ENCODE measurements around the gene PTPRN2.
A peak's percentile ranks its signal among the peaks of the same experiment; 100 is the strongest.
"Not testable (repeated sequence)": the region's sequence is repeated elsewhere in the genome, so short reads cannot be mapped to it uniquely, and the experiment has no call there.

PTPRN2 gene

GRCh38 chr7:157699357-157700013 lies 888.1 kb downstream of the PTPRN2 start:
- H3K4me1 ChIP-seq (ENCODE audit: control insufficient read depth, insufficient read depth, low read length): no peaks in the 10 kb centered on the region
- no peak overlapping the region for H3K9ac ChIP-seq (ENCODE audit: low read length)
- no peaks in the 10 kb centered on the region for H3K36me3 ChIP-seq (ENCODE audit: control insufficient read depth, insufficient read depth, low read length)
- H3K4me3 ChIP-seq (ENCODE audit: low read length): no peak overlapping the region
- no peaks in the 10 kb centered on the region for H3K27me3 ChIP-seq (ENCODE audit: control insufficient read depth, insufficient read depth, low read length)
- H3K27ac ChIP-seq (ENCODE audit: low read depth, low read length): no peak overlapping the region

DNA sequence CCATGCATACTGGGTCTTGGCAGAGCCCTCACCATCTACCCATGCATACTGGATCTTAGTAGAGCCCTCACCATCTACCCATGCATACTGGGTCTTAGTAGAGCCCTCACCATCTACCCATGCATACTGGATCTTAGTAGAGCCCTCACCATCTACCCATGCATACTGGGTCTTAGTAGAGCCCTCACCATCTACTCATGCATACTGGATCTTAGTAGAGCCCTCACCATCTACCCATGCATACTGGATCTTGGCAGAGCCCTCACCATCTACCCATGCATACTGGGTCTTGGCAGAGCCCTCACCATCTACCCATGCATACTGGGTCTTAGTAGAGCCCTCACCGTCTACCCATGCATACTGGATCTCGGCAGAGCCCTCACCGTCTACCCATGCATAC lies 890.3 kb downstream of the PTPRN2 start:
- not testable (repeated sequence) for H3K4me3 ChIP-seq (ENCODE audit: low read length); H3K4me1 ChIP-seq (ENCODE audit: control insufficient read depth, insufficient read depth, low read length); H3K36me3 ChIP-seq (ENCODE audit: control insufficient read depth, insufficient read depth, low read length); H3K9ac ChIP-seq (ENCODE audit: low read length); H3K27me3 ChIP-seq (ENCODE audit: control insufficient read depth, insufficient read depth, low read length); H3K27ac ChIP-seq (ENCODE audit: low read depth, low read length)

DNA sequence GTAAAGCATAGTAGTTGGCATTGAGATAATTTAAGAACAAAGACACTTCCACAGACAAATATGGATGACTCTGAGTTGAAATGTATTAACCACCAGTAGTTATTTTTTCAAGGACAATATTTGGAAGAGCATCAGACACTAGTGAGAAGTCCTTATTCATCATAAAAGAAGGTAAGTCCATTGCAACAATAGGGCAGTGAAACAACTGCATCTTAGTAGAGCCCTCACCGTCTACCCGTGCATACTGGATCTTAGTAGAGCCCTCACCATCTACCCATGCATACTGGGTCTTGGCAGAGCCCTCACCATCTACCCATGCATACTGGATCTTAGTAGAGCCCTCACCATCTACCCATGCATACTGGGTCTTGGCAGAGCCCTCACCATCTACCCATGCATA lies 892.0 kb downstream of the PTPRN2 start:
- H3K4me3 ChIP-seq (ENCODE audit: low read length); H3K36me3 ChIP-seq (ENCODE audit: control insufficient read depth, insufficient read depth, low read length); H3K27ac ChIP-seq (ENCODE audit: low read depth, low read length); H3K4me1 ChIP-seq (ENCODE audit: control insufficient read depth, insufficient read depth, low read length); H3K9ac ChIP-seq (ENCODE audit: low read length); H3K27me3 ChIP-seq (ENCODE audit: control insufficient read depth, insufficient read depth, low read length): not testable (repeated sequence)

GRCh38 chr7:157694376-157694665 lies 893.3 kb downstream of the PTPRN2 start:
- no peaks in the 10 kb centered on the region for H3K36me3 ChIP-seq (ENCODE audit: control insufficient read depth, insufficient read depth, low read length)
- no peak overlapping the region for H3K9ac ChIP-seq (ENCODE audit: low read length)
- H3K27me3 ChIP-seq (ENCODE audit: control insufficient read depth, insufficient read depth, low read length): peaks cover 12% of the 10 kb centered on the region
- H3K4me1 ChIP-seq (ENCODE audit: control insufficient read depth, insufficient read depth, low read length): no peaks in the 10 kb centered on the region
- no peak overlapping the region for H3K4me3 ChIP-seq (ENCODE audit: low read length)
- H3K27ac ChIP-seq (ENCODE audit: low read depth, low read length): no peak overlapping the region

- Histone ChIP-seq H3K4me1 (ENCODE audit: control insufficient read depth, insufficient read depth, low read length) (no peaks in the 10 kb centered on the region), H3K27ac (ENCODE audit: low read depth, low read length) (no peak overlapping the region), H3K9ac (ENCODE audit: low read length) (no peak overlapping the region), H3K4me3 (ENCODE audit: low read length) (no peak overlapping the region), H3K36me3 (ENCODE audit: control insufficient read depth, insufficient read depth, low read length) (no peaks in the 10 kb centered on the region), H3K27me3 (ENCODE audit: control insufficient read depth, insufficient read depth, low read length) (peaks cover 16% of the 10 kb centered on the region)
Observed at GRCh38 chr7:157693521-157694375, 893.9 kb downstream of the PTPRN2 start.

- H3K4me1 ChIP-seq (ENCODE audit: control insufficient read depth, insufficient read depth, low read length): no peaks in the 10 kb centered on the region
- H3K4me3 ChIP-seq (ENCODE audit: low read length): no peak overlapping the region
- H3K27me3 ChIP-seq (ENCODE audit: control insufficient read depth, insufficient read depth, low read length): peaks cover 21% of the 10 kb centered on the region
Observed at GRCh38 chr7:157693071-157693520, 894.5 kb downstream of the PTPRN2 start.

DNA sequence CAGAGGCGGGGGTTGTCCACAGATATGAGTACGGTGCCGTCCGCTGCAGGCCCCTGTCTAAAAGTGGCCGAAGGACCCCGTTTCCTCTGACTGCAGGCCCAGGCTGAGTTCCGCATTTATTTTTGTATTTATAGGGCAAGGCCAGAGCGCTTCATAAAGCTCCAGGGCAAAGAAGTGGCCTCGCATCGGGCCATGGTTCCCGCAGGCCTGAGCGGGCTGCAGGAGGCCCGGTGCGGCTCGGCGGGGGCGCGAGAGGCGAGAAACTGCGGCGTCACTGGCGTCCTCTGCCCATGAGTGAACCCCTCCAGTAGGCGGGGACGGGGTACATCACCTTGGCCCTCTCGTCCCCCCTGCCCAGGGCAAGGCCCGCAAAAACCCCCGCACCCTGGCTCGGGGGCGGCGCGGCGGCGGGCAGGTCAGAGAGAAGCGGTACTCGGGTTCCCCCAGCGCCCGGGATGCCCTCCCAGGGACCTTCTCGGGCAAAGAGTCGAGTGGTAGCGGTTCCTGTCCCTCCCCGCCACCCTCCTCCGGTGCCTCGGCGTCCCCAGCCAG lies 895.1 kb downstream of the PTPRN2 start:
- Histone ChIP-seq H3K4me3 (ENCODE audit: low read length) (no peak overlapping the region), H3K27ac (ENCODE audit: low read depth, low read length) (no peak overlapping the region), H3K27me3 (ENCODE audit: control insufficient read depth, insufficient read depth, low read length) (peaks cover 22% of the 10 kb centered on the region), H3K9ac (ENCODE audit: low read length) (no peak overlapping the region), H3K36me3 (ENCODE audit: control insufficient read depth, insufficient read depth, low read length) (no peaks in the 10 kb centered on the region), H3K4me1 (ENCODE audit: control insufficient read depth, insufficient read depth, low read length) (no peaks in the 10 kb centered on the region)

More at GRCh38 chr7:157693071-157693520, 894.5 kb downstream of the PTPRN2 start:
- Histone ChIP-seq H3K27ac (ENCODE audit: low read depth, low read length) (no peak overlapping the region), H3K9ac (ENCODE audit: low read length) (no peak overlapping the region), H3K36me3 (ENCODE audit: control insufficient read depth, insufficient read depth, low read length) (no peaks in the 10 kb centered on the region)

DNA sequence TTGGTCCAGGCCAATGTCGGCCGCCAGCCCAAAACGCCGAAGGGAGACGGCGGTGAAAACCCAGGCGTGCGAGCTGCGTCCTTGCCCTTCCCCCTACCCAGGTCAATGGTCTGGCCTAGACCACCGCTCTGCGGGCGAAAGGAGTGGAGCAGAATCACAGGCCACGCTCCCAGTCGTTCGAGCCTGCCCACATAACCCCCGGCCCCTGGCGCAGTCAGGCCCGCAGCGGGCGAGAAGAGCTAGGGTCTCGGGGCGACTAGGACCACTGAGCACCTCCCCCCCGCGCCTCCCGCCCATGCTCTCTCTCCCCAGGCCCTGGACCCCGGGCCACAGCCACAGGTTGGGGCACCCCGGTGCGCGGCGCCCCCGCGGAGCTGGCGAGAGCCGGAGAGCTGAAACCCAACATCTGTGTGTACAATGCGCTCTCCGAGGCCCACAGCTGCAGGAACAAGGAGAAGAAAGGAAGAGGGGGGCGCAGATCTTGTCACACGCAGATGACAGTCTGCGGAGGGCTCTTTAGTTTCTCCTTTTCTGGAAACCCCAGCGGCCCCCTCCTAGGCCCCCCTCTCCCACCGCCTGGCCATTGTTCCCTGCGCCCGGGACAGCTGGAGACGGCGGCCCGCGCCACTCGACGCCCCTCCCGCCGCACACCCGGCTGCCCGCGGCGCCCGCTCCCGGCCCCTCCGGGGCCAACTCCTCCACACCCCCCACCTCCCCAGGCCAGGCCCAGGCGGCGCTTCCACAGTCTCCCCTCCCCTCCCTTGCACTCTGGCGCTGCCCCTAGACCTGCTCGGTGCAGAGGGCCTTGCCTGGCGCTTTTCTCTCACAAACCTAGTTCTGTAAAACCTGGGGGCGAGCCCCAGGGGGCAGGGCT lies 895.8 kb downstream of the PTPRN2 start:
- Histone ChIP-seq H3K4me3 (ENCODE audit: low read length) (peak overlapping the region; percentile 48), H3K4me1 (ENCODE audit: control insufficient read depth, insufficient read depth, low read length) (no peaks in the 10 kb centered on the region), H3K9ac (ENCODE audit: low read length) (no peak overlapping the region), H3K27me3 (ENCODE audit: control insufficient read depth, insufficient read depth, low read length) (peaks cover 22% of the 10 kb centered on the region), H3K27ac (ENCODE audit: low read depth, low read length) (no peak overlapping the region), H3K36me3 (ENCODE audit: control insufficient read depth, insufficient read depth, low read length) (no peaks in the 10 kb centered on the region)

GRCh38 chr7:157690833-157691585 lies 896.6 kb downstream of the PTPRN2 start:
- Histone ChIP-seq H3K27me3 (ENCODE audit: control insufficient read depth, insufficient read depth, low read length) (peaks cover 27% of the 10 kb centered on the region), H3K4me1 (ENCODE audit: control insufficient read depth, insufficient read depth, low read length) (no peaks in the 10 kb centered on the region), H3K27ac (ENCODE audit: low read depth, low read length) (no peak overlapping the region)

DNA sequence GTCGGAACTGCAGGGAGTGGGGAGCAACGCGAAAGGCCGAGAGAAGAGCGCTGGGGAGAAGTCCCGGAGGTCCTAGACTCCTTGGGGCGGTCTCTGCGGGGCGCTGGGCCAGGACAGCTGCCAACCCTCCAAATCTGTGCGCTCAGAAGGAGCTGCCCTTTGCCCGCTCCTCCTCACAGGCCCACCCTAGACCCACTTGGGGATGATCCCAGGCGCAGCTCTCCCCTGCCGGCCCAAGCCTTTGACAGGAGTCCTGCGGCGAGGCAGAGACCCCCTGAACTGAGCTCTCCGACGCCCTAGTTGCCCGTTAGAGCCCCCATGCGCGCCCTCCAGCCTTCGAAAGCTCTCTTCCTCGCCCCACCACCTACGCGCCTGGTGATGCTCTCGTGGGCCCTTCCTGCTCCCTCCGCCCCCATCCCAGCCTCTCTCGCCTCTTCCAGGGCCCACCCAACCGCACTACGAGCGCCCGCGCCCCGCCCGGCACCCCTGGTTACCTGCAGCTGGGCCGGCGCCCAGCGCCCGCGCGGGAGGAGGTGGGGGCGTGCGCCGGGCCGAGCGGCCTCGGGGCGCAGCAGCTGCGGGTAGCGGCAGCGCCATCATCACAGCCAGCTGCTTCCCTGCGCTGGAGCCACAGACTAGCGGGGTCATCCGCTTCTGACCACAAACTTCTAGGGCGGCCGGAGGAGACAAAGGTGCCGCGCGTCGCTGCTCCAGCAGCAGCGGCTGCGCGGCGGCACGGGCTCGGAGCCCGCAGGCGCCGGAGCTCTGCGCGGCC lies 897.4 kb downstream of the PTPRN2 start:
- no peak overlapping the region for H3K9ac ChIP-seq (ENCODE audit: low read length)
- H3K4me1 ChIP-seq (ENCODE audit: control insufficient read depth, insufficient read depth, low read length): no peaks in the 10 kb centered on the region
- H3K4me3 ChIP-seq (ENCODE audit: low read length): peak overlapping the region; percentile 54
- H3K27me3 ChIP-seq (ENCODE audit: control insufficient read depth, insufficient read depth, low read length): peaks cover 32% of the 10 kb centered on the region
- H3K27ac ChIP-seq (ENCODE audit: low read depth, low read length): no peak overlapping the region
- no peaks in the 10 kb centered on the region for H3K36me3 ChIP-seq (ENCODE audit: control insufficient read depth, insufficient read depth, low read length)

More at GRCh38 chr7:157690833-157691585, 896.6 kb downstream of the PTPRN2 start:
- no peaks in the 10 kb centered on the region for H3K36me3 ChIP-seq (ENCODE audit: control insufficient read depth, insufficient read depth, low read length)
- H3K9ac ChIP-seq (ENCODE audit: low read length): no peak overlapping the region
- H3K4me3 ChIP-seq (ENCODE audit: low read length): peak overlapping the region; percentile 48
